HG03457 (cell line): ENCODE results near the gene SFXN2.
"Not testable (repeated sequence)": the region's sequence is repeated elsewhere in the genome, so short reads cannot be mapped to it uniquely, and the experiment has no call there.

ENCODE experiments used
- ATAC-seq: cut with Tn5 transposase; IDR thresholded peaks from one replicate; pipeline ENCODE4 v1.9.1; 2021; ENCODE audit warnings: moderate number of reproducible peaks; ENCODE audit not compliant: unreplicated experiment

The SFXN2 gene

DNA sequence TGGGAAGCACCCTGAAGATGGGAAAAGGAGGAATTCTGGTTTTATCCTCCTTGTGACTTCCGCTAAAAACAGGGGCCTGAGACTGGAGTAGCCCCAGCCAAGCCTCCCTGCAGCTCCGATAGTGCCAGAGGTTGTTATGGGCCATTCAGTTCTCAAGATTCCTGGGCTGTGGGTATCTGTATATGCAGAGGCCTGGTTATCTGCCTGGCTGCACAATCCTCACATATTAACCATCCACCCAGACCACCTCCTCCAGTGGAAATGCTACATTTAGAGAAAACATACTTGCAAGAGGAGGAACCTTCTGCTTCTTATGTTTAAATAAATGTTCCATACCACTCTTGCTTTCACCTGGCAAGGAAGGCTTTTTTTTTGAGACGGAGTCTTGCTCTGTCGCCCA lies 34.8 kb upstream of the SFXN2 start:
- ATAC-seq = no peak

DNA sequence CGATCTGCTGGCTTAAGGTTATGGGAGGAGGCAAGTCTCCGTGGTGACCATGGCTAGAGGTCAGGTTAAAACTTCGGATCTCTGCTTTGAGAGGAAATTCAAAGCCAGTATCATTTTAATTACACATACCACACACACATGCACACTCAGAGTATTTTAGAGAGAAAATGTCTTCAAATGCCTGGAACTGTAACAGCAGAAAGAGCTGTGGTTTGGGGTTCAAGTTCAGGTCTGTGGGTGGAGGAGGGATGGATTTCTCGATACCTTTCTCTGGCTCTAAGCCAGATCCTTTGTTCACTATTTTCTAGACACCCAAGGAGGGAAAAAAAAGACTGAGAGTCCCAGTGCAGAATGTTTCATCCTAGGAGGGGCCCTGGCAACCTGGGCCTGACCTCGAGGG lies 32.7 kb upstream of the SFXN2 start:
- no peak for ATAC-seq

DNA sequence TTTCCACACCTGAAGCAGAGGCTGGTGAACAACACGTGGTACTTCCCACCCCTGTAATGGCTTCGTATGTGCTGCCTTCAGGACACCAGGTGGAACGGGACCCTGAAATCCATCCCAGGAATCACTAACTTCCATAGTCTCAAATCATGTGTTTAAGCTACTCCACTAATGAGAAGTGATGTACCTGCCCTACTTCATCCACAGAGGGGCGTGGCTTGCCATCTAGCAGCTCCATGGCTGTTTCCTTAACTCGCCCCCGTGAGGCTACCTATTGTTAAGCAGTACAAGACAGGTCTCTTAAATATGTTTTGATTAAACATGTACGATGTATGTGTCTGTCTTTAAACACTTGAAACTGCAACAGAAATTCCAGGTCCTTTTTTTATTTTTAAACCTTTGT lies 32.0 kb upstream of the SFXN2 start:
- no peak for ATAC-seq

DNA sequence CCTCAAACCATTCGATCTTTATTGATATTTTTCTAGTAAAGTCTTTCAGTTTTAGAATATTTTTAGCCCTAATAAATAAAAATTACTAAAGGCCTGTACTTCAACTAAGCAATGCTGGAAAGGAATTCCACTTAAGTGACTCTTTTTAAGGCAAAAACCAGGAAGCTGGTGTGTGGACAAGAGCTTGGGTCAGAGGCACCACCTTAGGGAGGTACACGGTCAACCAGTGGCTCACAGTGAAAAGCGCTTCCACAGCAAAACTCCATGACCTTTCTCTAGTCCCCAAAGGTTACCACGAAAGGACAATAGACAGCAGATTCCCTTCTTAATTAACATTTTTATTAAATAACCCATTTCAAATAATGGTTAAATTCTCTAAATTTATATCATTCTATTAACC lies 31.5 kb upstream of the SFXN2 start:
- ATAC-seq = no peak

DNA sequence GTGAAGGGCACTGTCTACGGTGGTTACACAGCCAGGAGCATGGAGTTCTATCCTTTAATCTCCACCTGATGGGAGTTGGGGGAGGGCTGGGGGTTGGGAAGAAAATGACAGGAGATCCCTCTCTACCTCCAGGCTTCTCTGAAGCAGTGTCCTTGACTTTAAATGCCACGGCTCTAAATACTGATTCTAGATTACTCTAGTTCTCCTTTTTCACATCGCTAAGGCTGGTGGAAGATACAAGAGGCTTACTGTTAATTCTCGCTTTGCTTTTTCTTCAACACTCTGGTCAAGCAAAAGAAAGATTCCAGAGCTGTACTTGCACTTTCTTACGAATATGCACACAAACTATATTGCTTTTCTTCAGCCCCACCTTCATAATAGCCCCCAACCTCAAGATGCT lies 30.7 kb upstream of the SFXN2 start:
- ATAC-seq = no peak

DNA sequence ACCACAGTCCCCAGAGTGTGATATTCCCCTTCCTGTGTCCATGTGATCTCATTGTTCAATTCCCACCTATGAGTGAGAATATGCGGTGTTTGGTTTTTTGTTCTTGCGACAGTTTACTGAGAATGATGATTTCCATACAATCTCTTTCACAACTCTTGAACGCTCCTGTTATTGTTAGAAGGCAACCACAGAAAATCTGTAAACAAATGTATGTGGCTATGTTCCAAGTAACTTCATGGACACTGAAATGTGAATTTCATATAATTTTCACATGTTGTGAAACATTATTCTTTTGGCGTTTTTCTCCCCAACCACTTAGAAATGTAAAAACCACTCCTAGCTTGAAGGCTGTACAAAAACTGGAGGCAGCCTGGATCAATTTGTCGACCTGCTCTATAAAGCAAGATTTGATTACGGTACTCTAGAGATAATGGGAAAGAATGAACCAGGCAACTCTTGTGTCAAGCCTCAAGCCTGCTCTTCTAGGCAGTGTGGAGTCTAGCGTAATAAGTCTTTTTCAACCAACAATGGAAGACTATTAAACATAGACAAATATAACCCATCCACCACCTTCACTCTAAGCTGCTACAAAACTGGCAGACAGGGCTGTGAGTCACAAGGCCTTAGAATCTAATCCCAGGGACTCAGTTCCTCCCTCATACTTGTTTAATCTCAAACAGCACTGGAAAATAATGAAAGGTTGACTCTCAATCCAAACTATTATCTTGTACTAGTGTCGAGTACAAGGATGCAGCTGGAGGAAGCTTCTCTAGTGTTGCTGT lies 23.0 kb upstream of the SFXN2 start:
- ATAC-seq = no peak

DNA sequence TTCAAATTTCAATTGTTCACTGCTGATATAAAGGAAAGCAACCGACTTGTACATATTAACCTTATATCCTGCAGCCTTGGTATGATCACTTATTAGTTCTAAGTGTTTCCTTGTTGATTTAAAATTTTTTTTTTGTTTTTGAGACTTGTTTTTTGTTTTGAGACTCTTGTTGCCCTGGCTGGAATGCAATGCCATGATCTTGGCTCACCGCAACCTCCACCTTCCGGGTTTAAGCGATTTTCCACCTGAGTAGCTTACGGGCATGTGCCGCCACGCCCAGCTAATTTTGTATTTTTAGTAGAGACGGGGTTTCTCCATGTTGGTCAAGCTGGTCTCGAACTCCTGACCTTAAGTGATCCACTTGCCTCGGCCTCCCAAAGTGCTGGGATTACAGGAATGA lies 19.0 kb upstream of the SFXN2 start:
- not testable (repeated sequence) for ATAC-seq

DNA sequence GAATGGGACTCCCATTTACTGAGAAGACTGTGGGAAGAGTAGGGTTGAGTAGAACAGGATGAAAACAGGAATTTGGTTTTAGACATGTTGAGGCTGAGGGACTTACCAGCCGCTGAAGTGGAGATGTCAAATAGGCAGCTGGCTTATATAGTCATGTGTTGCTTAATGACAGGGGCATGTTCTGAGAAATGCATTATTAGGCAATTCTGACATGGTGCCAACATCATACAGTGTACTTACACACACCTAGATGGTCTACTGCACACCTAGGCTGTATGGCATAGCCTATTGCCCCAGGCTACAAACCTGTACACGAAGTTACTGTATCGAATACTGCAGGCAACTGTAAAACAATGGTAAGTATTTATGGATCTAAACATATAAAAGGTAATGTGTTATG lies 17.7 kb upstream of the SFXN2 start:
- no peak for ATAC-seq

DNA sequence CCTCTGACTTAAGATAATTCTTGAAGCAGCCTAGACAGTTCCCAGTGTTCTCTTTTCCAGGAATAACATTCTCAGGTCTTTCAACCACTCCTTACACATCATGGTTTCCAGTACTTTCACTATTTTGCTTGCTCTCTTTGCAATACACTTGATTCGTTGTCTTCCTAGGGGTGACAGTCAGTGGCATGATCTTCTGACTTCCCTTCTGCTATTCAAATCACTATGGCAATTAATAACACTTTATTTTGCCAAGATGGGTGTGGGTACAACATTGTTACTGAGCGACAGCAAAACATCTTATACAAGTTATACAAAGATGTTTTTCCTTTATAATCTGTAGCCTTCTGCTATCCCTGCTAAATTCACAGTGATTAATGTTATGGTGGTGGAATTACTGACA lies 15.5 kb upstream of the SFXN2 start:
- no peak for ATAC-seq

DNA sequence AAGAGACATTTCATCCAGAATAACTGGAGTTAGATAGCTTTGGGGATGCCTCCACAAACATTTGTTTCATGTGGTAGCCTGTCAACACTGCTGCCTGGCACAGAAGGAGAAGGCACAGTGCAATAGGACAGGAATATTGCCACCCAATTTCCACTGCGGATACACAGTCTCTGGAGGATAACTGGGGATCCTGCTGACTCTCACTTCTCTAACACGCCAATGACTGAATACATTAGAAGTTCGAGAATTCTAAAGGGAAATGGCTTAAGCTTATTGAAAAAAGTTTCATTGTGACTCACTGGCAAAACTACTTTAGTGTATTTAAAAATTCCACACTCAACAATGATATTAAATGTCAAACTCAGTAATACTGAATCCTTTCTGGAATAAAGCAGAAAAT lies 13.2 kb upstream of the SFXN2 start:
- ATAC-seq = no peak

DNA sequence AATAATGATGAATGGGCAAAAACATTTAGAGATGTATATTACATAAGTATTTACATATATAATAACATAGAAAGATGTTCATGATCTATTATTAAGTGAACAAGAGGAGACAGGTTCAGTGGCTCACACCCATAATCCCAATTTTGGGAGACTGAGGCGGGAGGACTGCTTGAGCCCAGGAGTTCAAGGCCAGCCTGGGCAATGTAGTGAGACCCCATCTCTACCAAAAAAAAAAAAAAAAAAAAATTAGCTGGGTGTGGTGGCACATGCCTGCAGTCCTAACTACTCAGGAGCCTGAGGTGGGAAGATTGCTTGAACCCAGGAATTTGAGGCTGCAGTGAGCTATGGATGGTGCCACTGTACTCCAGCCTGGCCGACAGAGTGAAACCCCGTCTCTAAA lies 12.6 kb upstream of the SFXN2 start:
- ATAC-seq = no peak

DNA sequence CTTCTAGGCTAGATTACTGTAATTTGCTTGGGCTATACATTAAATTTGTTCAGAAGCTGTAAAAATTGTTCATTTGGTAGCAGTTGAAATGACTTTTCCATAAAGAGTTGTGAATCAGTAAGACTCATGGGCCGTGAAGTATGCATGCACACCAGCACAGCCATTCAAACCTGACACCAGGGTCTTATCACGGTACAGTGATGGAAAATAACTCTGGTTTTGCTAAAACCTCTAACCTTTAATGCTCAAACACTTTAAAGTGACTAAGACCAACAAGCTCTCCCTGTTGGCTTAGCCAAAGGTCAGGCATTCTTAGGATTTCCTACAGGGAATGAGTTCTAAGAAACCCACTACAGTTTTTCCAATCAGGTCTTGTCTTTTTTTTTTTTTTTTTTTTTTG lies 11.7 kb upstream of the SFXN2 start:
- ATAC-seq = no peak

DNA sequence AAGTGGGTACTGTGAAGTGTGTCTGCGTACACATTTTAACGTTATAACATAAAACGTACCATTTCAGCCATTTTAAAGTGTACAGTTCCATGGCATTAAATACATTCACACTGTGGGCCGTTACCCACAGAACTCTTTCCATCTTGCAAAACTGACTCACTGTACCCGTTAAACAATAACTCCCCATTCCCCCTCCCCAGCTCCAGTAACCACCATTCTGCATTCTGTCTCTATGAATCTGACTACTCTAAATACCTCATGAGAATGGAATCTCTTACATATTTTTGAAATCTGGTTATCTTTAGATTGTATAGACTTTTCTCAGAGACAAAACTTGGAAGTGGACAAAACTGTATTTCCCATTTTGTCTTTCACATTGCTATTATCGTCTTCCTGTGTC lies 9.5 kb upstream of the SFXN2 start:
- no peak for ATAC-seq

DNA sequence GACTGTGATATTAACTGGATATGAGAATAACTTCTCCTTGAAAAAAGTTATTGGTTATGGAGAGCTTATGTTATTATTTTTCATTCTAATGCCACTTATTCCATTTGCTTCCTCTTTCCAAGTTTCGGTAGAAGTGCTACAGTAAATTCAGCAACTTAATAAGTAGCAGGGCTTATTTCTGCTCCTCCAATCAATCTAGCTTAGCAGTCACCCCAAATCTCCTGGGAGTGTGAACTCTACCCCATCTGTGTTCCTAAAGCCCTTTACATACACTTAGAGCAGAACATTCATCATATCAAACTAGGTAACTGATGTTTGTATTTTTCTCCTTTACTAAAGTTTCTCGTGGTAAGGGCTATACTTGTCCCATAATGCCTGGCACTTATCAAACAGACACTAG lies 8.9 kb upstream of the SFXN2 start:
- no peak for ATAC-seq

DNA sequence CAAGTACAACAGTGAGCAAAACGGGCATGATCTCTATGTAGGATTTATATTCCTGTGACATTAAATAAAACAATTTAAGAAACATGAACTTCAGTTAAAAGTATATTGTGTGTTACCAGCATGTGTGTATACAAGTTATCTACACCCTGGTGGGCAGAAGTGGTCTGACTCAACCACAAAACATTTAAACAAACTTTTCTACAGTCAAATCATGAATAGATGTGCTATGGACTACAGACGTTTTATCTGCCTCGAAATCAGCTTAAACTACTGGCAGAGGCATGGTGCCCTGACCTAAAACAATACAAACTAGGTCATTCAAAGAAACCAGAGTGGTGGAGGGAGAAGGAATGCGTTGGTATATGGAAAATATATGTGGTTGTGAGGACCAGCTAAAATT lies 3.8 kb upstream of the SFXN2 start:
- no peak for ATAC-seq

DNA sequence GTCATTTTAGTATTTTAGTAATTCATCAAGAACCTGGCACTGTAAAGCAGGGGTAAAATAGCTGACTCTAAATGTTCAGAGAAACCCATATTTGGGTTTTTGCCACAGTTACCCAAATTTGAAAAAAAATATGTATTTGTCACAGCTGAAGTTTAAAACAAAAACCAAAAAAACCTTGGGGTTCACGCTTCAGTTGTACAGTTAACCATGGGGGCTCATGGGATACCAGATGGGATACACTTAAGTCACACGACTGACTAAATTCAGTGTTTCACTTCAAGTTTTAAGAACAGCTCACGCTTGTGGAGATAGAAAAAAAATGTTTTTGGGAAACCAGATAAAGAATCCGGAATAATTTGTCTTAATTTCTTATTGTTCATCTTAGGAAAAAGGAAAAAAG lies 2.3 kb upstream of the SFXN2 start:
- ATAC-seq = no peak

DNA sequence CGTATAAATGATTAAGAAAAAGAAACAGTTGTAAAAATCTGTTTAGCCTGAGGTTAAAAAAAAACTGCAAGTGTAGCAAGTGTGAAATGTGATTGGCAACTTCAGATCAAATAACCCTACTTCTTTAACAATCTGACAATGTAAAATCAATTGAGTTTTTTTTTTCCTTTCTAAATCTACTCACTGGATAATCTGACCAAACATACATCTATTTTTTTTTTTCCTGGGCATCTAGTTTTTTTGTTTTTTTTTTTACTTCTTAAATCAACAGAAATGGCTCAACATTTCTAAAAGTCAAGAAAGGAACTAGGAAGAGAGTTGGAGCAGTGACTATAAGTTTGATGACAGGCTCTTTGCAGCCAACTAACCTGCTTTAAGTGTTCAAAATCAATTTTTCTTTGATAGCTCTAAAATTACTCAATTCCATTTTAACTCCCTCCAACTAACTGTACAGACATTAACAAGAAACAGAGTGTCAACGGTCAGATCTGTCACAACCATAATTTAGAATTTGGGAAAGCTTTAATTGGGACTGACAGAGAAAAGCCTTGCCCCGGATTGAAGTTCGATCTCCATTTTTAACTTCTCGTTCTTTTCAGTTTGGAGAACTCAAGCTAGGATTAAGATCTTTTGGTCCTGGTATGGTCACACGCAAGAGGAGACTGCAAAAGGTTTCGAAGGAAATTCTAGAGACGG lies 1.4 kb upstream of the SFXN2 start:
- no peak for ATAC-seq

DNA sequence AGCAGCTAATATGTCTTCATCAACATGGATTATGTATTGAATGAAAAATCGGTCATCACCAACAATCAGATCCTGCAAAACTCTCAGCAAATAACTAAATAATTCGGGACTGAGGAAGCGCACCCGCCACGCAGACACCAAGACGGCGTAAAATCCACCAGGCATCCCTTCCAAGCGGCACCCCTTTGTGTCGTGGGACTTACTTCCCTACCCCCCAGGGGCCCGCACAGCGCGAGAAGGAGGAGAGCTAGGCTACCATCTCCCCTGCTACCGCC lies 960 bp upstream of the SFXN2 start:
- ATAC-seq = peak; percentile 36

DNA sequence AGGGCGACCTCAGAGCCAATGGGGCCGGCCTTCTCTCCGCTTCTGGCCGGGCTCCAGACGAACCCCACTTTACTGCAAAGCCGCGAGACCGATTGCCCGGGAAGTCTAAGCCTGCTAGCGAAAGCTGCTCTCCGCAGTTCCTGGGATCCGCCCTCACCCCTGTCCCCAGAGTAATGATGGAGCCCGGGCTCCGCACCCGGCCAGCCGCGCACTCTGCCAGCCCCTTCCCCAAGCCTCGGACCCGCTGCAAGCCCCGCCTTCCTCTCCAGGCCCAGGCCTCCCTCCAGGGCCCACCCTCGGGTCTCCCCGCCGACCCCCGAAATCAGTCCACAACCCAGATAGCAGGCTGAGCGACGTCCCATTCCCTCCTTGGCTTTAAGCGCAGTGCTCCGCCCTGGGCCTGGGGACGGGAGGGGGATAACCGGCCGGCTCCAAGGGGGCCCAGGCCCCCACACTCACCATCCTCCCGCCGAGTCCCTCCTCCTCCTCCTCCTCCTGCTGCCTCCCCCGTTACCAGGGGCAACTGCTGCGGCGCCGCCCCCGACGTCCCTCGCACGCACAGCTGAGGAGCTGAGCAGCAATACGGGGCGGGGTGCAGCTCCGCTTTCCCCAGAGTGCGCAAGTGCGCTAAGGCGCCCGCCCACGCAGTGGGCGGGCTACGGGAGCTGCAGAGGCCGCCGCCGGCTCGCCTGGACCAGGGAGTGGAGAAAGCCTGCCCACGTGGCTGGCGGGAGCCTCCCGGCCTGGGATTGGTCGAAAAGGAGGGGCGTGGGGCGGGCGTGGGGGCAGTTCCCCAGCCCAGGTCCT lies 419 bp upstream of the SFXN2 start, which contains the start of gene ARL3:
Gene ARL3, minus strand, starts transcription at position 584 of the 807 bp plus-strand sequence. Its CDS starts 122 bp downstream, at position 462.
- ATAC-seq = peak; percentile 62

DNA sequence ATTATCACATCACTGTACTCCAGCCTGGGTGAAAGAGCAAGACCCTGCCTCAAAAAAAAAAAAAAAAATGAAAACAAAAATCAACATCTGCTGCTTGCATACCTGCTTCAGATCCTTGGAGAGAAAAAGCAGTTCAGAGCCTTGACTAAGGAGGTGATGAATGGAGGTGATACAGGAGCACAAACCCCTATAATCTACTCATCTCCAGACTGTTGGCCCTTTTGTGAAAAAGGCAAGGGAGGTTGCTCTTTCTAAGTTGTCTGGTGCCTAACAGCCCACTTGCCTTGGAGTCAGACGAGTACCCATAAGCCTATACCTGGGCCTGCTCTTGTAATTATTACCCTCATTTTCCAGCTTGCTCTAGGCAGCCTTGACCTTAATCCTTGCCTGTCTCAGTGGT lies 1.4 kb downstream of the SFXN2 start:
- ATAC-seq = no peak

DNA sequence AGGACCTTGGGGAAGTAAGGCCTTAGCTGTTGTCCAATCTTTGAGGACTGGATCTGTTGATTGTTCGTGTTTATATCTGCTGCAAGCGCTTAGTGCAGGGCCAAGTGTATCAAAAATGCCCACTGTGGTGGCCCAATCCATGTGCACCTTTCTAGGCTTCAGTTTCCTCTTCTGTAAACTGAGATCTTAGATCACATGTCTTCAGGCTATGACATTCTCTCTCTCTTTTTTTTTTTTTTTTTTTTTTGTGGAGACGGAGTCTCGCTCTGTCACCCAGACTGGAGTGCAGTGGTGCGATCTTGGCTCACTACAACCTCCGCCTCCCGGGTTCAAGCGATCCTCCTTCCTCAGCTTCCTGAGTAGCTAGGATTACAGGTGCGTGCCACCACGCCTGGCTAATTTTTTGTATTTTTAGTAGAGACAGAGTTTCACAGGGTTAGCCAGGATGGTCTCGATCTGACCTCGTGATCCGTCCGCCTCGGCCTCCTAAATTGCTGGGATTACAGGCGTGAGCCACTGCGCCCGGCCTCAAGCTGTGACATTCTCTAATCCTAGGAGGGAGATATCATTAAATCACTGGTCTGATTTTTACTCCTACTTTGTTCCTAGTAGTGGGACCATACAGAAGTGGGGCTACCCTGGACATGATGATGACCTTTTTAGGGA lies 2.6 kb downstream of the SFXN2 start:
- ATAC-seq = not testable (repeated sequence)
